Measurements from ENCODE around the gene LRFN5. TPM values are rescaled to one million over a fixed set of nuclear protein-coding genes. Genes with fewer than 3 reads are reported as not detected.
A peak's percentile ranks its signal among the peaks of the same experiment; 100 is the strongest.

The LRFN5 gene
- total RNA-seq, 1 donor from 2014 or later, result 7.3 TPM

- Mint-ChIP-seq H3K4me3 (ENCODE audit: unreplicated experiment) (no peak overlapping the region), H3K27me3 (ENCODE audit: unreplicated experiment) (no peaks in the 10 kb centered on the region), H3K4me1 (ENCODE audit: low read depth, unreplicated experiment) (peaks cover 6% of the 10 kb centered on the region), H3K36me3 (ENCODE audit: unreplicated experiment) (no peaks in the 10 kb centered on the region), H3K27ac (ENCODE audit: unreplicated experiment) (peak overlapping the region; percentile 57), H3K9me3 (ENCODE audit: unreplicated experiment) (peaks cover 2% of the 10 kb centered on the region)
- no peak for TF ChIP-seq CTCF (IDR thresholded peaks at IDR 0.05; ENCODE audit: partially characterized antibody, unreplicated experiment)
- DNase-seq, result no peak
Observed at GRCh38 chr14:41872931-41873685, 266.4 kb downstream of the LRFN5 start.

- Mint-ChIP-seq H3K27me3 (ENCODE audit: unreplicated experiment) (no peaks in the 10 kb centered on the region), H3K4me1 (ENCODE audit: low read depth, unreplicated experiment) (peaks cover 6% of the 10 kb centered on the region), H3K27ac (ENCODE audit: unreplicated experiment) (no peak overlapping the region), H3K4me3 (ENCODE audit: unreplicated experiment) (no peak overlapping the region), H3K36me3 (ENCODE audit: unreplicated experiment) (no peaks in the 10 kb centered on the region), H3K9me3 (ENCODE audit: unreplicated experiment) (peaks cover 2% of the 10 kb centered on the region)
- TF ChIP-seq CTCF (IDR thresholded peaks at IDR 0.05; ENCODE audit: partially characterized antibody, unreplicated experiment), result no peak
- no peak for DNase-seq
Observed at GRCh38 chr14:41873686-41874317, 267.1 kb downstream of the LRFN5 start.

GRCh38 chr14:41875116-41875515 lies 268.4 kb downstream of the LRFN5 start:
- Mint-ChIP-seq H3K4me3 (ENCODE audit: unreplicated experiment) (no peak overlapping the region), H3K36me3 (ENCODE audit: unreplicated experiment) (no peaks in the 10 kb centered on the region), H3K9me3 (ENCODE audit: unreplicated experiment) (peaks cover 2% of the 10 kb centered on the region), H3K27me3 (ENCODE audit: unreplicated experiment) (no peaks in the 10 kb centered on the region), H3K4me1 (ENCODE audit: low read depth, unreplicated experiment) (peaks cover 6% of the 10 kb centered on the region), H3K27ac (ENCODE audit: unreplicated experiment) (no peak overlapping the region)
- TF ChIP-seq CTCF (IDR thresholded peaks at IDR 0.05; ENCODE audit: partially characterized antibody, unreplicated experiment), result no peak
- no peak for DNase-seq

- H3K4me3 Mint-ChIP-seq (ENCODE audit: unreplicated experiment), result no peak overlapping the region
- H3K9me3 Mint-ChIP-seq (ENCODE audit: unreplicated experiment), result peaks cover 2% of the 10 kb centered on the region
- H3K27ac Mint-ChIP-seq (ENCODE audit: unreplicated experiment), result no peak overlapping the region
- H3K4me1 Mint-ChIP-seq (ENCODE audit: low read depth, unreplicated experiment), result peaks cover 3% of the 10 kb centered on the region
- H3K27me3 Mint-ChIP-seq (ENCODE audit: unreplicated experiment), result no peaks in the 10 kb centered on the region
- H3K36me3 Mint-ChIP-seq (ENCODE audit: unreplicated experiment), result no peaks in the 10 kb centered on the region
- no peak for DNase-seq
- no peak for TF ChIP-seq CTCF (IDR thresholded peaks at IDR 0.05; ENCODE audit: partially characterized antibody, unreplicated experiment)
Observed at GRCh38 chr14:41878321-41878720, 271.6 kb downstream of the LRFN5 start.

GRCh38 chr14:41891624-41892023 lies 284.9 kb downstream of the LRFN5 start:
- Mint-ChIP-seq H3K9me3 (ENCODE audit: unreplicated experiment) (no peaks in the 10 kb centered on the region), H3K27me3 (ENCODE audit: unreplicated experiment) (no peaks in the 10 kb centered on the region), H3K27ac (ENCODE audit: unreplicated experiment) (no peak overlapping the region), H3K4me3 (ENCODE audit: unreplicated experiment) (no peak overlapping the region), H3K36me3 (ENCODE audit: unreplicated experiment) (no peaks in the 10 kb centered on the region), H3K4me1 (ENCODE audit: low read depth, unreplicated experiment) (peaks cover 3% of the 10 kb centered on the region)
- TF ChIP-seq CTCF (IDR thresholded peaks at IDR 0.05; ENCODE audit: partially characterized antibody, unreplicated experiment), result no peak
- no peak for DNase-seq

Data from glutamatergic neuron (in vitro differentiated cells).